Measurements from ENCODE around the gene MDH1.
"Not testable (repeated sequence)": the region's sequence is repeated elsewhere in the genome, so short reads cannot be mapped to it uniquely, and the experiment has no call there.

MDH1 gene

DNA sequence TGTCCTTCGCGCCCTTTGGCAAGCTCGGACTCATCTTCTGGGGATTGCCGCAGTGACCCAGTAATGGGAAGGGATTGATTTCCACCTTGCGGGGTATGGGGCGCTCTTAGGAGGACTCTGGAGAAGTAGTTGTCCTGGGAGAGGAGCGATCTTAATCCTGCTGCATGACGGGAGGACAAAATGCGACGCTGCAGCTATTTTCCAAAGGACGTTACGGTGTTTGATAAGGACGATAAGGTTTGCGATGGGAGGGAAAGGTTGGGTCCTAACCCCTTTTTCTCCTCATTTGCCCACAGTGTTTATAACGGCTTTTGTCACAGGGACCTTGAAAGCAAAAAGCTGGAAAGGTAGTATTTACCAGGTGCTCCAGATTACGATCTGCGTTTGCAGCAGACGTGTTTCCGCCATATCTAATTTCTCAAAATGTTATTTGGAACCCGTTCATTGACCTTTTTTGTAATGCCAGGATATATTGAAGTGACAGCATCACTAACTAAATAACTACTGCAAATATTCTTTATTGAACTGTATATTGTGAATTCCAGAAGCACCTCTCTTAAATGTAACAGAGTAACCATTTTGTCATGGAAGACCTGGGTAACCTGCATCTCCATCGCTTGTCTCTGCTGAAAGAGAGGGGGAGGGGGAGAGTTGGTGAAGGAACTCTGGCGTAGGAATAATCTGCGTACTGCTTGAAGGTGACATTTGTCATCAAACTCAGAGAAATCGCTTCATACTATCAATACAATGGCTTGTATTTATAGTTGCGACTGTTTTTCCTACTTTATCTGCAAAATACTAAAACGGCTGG is 590 bp downstream of the MDH1 start:
- DNase-seq (ENCODE audit: low spot score) = no peak

DNA sequence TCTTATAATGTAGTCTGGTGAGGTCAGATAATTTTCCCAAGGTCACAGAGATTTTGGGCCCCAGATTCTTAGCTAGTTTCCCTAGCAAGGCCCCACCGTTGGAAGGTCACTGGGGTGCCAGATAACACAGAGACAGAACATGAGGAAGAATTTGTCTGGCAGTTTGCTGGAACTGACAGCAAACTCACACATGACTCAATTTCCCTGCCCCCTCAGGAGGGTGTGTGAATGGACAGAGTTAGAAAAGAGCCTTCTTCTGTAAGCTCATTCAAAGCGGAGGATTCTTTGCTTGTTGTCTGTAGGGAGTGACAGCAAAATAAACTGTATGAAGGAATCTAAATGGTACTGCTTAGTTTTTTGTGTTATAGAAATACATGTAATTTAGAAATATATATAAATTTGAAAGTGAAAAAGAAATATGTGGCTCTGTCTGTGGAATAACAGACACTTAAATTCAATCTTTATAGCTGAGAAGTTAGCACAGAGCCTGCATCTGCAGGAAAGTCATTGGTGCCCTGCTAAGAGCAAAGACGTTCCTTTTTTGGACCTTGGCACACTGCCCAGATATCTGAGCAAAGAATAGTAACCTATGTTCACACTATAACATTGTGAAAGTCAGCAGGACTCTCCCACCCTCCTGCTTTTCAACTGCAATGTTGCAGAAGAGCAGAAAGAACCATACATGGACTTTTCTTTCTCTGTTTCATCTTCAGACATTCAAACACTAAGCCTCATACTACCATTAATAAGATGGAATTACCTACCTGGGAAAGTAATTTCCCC is 2.1 kb downstream of the MDH1 start:
- DNase-seq (ENCODE audit: low spot score) = no peak

DNA sequence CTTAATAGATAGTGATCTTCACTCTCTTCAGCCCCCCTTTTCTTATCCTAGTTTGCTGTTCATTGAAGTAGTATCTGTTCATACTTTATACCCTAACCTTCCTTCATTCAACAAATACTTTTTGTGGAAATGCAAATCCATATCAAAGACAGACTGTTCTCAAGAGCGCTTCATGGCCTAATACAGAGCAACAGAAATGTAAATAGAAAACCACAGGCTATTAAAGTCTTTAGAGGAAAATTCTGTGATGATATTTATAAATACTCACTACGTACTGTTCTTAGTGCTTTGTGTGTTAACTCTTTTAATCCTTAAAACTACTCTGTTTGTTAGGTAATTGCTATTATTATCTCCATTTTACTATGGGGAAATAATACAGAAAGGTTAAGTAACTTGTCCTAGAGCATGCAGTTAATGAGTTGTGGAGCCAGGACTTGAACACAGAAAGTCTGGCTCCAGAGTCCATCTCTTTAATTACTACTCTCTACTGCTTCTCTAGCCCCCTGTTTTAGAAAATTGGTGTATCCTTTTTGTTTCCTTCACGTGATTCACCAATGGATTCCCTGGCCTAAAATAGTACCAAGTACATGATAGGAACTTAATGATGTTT is 2.9 kb downstream of the MDH1 start:
- no peak for DNase-seq (ENCODE audit: low spot score)

DNA sequence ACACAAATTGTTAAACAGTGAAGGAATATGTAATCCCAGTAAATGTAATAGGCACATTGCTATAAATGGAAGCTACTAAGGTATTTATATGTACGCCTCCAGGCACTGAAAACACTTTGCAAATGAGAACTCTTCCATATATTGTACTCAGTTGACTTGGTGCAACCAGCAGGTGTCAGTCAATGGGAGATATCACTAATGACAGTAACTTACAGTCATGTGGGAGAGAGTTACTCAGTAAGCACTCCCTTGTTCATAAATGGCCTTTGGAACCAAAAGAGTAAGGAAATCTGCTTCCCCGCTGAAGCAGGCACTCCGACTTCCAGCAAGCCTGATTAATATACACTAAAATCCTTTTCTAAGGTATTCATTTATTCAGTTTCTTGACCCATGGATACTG is 5.9 kb downstream of the MDH1 start:
- no peak for DNase-seq (ENCODE audit: low spot score)

DNA sequence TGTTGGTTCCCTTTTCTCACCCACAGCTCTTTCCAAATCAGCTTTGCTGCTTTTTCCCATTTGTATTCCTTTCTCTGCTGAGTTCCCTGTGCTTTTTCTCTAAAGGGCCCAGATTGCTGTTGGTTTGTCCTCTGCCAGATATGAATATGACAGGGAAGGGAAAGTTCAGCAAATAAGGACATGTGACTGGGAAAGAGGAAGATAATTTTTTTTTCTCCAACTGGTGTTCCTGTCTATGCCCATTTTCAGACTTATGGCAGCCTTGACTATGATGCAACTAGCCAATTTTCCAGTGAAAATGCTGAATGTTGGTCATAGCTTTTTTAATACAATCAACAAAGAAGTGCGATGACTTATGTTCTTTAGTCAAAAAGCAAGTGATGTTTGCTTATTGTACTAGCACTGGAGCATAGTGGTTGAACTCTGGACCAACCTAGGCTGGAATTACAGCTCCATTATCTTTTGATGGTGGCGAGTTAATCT is 7.7 kb downstream of the MDH1 start:
- no peak for DNase-seq (ENCODE audit: low spot score)

DNA sequence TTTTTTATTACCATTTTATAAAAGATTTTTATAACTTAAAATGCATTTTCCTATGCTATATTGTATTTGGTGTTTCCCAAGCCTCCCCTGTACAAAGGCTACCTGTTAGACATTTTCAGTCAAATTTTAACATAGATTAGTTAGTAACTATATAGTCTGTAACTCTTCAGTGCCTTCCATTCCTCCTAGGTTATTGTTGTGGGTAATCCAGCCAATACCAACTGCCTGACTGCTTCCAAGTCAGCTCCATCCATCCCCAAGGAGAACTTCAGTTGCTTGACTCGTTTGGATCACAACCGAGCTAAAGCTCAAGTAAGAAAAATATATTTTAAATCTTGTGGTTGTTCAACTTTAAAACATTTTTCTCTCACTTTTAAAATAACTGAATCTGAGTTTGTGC is 10.2 kb downstream of the MDH1 start:
- no peak for DNase-seq (ENCODE audit: low spot score)

DNA sequence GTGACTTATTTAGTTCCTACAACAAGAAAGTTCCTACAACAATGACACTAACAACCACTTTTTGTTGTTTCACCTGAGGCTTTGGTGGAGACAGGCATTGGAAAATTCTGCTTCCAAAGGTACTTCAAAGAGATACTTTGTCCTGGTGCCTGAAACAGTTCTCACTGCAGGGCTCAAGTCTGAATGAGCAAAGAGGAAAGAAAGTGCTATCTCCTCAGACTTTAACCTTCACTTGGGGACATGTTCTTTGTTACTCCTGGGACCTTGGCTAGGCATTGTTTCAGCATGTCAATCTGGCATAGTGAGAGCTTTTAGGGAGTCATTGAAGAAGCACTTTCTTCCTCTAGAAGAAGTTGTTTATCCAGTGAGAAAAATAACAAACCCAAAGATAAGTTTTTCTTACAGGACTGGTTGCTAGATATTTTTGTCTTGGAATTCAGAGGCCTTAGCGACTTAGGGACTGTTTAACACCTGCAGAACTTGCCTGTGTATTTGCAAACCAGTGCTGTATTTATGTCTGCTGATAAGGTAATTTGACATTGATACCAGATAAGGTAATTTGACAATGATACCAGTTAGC is 12.2 kb downstream of the MDH1 start:
- no peak for DNase-seq (ENCODE audit: low spot score)

DNA sequence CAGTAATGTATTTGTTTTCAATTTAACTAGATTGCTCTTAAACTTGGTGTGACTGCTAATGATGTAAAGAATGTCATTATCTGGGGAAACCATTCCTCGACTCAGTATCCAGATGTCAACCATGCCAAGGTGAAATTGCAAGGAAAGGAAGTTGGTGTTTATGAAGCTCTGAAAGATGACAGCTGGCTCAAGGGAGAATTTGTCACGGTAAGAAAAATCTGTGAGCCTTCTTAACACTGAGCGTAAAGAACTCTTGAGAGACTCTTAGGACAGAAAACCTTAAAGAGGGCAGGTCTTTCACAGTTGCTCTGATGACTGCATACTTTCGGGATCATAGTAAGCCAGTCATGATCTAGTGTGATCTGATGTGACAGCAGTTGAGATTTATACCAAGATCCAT is 15.9 kb downstream of the MDH1 start:
- no peak for DNase-seq (ENCODE audit: low spot score)

DNA sequence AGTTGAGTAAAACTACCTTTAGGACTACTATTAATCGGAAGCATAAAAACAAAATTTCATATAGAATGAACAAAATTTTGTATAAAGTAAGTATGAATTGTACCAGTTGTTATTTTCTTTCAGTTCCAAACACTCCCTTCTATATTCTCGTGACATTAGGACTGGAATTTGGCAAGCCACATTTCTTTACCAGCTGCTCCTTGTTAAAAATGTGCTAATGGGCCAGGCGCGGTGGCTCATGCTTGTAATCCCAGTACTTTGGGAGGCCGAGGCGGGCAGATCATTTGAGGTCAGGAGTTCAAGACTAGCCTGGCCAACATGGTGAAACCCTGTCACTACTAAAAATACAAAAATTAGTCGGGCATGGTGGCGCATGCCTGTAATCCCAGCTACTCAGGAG is 20.1 kb downstream of the MDH1 start:
- not testable (repeated sequence) for DNase-seq (ENCODE audit: low spot score)

DNA sequence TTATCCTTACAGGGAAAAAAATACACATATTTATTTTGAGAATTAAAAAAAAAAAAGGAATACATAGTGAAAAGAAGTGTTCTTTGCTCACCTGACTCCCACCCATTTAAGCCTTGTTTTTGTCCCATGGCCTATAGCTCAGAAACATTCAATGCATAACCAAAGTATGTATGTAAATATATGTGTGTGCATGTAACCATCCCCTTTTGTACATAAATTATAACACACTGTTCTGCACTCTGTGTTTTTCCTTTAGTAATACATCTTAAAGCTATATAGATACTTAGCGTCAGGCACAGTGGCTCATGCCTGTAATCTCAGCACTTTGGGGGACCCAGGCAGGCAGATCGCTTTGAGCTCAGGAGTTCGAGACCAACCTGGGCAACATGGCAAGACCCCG is 21.8 kb downstream of the MDH1 start:
- DNase-seq (ENCODE audit: low spot score) = no peak

DNA sequence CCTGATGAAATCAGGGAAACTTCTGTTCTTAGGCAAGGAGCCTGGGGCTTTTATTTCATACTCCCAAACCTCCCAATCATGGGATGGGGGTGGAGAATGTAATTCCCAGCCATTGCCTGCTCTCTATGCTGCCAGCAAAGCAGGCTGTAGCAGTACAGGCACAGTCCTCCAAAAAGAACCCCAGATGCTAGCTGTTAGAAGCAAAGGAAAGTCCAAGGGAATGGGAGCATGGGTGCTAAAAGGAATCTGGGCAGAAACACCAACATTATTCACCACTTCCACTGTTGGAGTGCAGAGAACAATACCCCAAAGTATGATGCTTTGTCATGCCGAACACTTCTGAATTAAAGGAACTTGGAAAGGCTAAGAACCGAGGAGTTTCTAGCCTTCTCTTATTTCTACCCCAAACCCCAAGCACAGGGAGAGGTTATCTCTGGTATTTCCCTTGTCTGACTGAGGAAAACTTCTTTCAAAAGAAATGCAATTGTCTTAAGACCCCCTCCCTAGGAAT is 24.7 kb downstream of the MDH1 start:
- no peak for DNase-seq (ENCODE audit: low spot score)

DNA sequence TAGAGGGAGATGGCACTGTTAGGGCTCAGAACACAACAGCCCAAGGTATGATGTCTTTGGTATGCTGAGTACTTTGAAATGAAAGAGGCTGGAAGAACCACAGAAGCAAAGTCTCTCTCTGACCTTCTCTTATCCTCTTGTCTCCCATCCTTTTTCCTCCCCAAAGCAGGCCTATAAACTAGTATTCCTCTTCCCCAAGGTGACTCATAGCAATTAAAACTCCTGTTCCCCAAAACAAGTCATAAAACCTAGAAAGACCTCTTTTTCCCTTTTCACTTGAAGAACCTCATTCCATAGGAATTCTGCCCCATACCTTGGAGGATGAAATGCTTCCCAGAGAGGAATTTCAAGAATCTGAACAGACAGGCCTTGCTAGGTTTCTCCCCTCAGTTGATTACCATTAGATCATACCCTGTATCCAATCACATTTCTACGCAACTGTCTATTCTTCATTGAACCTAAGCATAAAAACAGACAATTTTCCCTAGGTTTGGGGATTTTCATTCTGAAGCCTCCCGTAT is 25.7 kb downstream of the MDH1 start:
- DNase-seq (ENCODE audit: low spot score) = no peak

DNA sequence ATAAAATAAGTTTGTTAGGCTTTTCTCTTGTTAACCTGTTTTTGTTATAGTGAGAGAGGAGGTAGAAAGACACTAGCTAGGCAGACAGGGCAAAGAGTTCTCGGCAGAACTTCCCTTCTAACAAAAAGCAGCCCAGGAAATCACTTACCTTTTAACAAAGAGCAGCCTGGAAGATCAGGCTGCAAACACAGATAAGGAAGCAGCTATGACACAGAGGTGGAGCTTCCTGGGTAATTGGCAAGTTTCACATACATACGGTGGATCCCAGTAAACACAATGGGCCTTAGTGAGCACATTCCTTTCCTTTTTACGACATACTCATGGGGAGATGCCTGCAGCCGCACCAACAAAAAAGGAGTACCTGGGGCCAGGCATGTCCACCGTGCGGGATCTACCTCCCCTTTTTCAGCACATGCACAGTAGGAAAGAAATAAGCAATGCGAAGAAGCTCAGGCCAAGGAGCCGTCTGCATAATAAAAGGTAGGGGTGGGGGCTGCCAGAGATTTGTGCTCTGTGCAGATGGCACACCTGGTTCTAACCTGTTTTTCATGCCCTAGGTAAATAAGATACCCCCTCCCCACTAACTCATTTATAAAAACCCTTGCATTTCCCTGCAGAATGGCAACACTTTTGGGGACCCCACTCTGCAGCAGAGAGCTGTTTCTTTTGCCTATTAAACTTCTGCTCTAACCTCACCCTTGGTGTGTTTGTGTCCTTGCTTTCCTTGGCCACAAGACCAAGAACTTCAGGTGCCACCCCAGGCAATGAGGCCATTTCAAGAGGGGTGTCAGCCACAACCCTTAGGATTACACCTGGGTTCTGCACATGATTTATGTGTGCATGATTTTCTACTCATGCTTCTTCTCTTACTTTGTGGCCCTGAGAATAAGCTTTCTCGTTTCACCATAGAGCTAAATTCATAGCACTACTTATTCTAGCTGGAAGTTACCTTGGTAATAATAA is 26.5 kb downstream of the MDH1 start:
- DNase-seq (ENCODE audit: low spot score) = peak; percentile 55

DNA sequence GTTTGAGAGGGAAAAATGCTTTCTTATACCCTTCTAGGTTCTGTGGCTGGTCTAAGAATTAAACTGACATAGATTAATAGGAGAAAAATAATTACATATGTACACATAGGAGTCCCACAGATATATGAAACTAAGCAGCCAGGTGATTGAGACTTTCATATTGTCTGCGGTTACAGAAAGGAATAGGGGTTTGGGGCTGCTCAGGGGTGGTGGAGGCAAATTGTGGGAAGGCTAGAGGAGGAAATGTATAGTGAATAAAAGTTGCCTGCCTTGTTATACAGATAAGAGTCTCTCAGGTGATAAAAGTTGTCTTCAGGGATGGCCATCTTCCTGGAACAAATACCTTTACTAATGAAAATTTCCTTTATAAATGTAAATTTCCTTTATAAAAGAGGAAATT is 28.6 kb downstream of the MDH1 start:
- no peak for DNase-seq (ENCODE audit: low spot score)

DNA sequence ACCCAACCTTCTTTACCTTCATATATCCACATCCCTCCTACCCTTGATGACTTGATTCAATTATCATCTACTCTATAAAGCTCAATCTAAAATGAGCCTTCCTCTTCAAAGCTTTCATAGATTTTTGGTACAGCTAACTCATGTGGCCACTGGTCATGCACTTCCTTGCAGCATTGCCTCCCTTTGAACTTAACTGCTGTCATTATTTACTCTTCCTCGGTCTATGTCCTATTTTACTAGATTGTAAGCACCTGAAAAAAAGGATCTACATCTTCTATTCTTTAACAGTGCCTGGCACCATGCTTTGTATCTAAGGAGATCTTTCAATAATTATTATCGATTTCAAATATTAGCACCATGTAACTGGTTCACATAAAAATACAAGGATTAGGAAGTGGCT is 30.6 kb downstream of the MDH1 start:
- DNase-seq (ENCODE audit: low spot score) = no peak

DNA sequence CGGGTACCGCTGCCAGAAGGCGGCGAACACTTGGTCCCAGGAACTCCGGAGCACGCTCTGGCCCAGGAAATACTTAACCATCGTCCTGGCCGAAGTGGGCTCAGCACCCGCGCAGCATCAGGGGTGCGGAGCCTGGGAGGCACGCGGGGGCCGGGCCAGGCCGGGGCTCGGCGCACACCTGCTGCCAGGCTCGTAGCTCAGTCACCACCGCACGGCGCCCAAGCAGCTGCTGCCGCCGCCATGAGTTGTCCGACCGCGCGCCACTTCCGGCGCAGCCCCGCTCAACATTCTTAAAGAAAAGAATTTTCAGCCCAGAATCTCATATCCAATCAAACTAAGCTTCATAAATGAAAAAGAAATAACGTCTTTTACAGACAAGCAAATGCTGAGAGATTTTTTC is 34.0 kb downstream of the MDH1 start:
- DNase-seq (ENCODE audit: low spot score) = no peak

DNA sequence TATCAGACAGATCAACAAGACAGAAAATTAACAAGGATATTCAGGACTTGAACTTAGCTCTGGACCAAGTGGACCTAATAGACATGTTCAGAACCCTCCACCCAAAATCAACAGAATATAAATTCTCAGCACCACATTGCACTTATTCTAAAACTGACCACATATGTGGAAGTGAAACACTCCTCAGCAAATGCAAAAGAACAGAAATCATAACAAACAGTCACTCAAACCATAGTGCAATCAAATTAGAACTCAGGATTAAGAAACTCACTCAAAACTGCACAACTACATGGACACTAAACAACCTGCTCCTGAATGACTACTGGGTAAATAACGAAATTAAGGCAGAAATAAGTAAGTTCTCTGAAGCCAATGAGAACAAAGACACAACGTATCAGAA is 35.0 kb downstream of the MDH1 start:
- DNase-seq (ENCODE audit: low spot score) = not testable (repeated sequence)

DNA sequence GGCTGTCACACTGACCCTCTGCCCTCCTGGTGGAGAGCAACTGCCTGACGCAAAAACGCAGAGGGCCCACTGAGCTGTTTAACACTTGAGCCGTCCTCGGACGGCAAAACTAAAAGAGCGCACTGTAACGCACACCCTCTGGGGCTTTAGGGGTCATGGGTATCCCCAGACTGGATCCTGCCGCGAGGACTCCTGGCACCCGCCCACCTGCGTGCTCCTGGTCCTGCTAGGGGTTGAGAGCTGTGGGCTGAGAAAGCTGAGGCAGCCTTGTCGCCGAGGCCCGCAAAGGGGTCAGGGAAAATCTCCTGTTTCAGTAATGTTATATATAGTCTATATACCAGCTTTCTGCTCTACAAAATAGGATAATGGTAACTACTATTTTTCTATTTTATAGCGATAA is 39.1 kb downstream of the MDH1 start:
- no peak for DNase-seq (ENCODE audit: low spot score)

DNA sequence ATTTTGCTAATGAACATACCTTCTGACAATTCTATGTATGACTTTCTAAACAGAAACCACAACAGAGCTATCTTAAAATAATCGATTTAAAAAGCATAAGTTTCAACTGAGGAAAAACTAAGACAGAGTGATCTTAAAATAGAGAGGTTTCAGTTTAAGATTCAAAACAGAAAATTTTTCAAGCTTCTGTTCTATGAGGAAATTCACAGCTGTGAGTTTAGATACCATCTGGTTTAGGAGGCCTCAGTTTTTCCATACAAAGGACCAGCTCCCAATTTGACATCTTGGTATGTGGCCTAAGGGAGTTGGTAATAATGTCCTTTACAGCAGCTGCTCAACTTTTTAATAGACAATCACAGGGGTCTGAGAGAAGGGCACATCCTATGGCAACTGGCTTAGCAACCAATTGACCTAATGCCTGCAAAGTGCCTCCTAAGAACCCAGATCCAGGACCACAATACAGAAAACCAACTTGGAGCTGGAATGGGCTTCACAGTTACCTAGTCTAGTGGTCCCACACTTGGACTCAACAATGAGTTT is 39.7 kb downstream of the MDH1 start:
- DNase-seq (ENCODE audit: low spot score) = no peak

DNA sequence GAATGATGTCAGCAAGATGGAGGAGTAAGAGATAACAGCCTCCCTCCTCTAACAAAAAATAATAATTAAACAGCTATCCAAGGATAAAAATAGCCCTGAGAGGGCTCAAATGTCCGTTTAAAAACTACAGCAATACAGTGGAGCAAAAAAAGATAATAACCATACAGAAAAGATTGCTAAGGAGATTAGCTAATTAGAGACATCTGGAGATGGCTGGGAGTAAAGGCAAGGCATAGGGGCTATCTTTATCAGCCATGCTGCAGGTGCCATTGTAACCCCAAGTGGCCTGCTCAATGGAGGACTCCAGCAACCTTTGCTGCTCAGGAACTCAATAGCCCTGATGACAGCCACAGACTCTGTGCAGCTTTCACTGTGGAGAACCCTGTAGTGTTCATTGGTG is 42.7 kb downstream of the MDH1 start:
- DNase-seq (ENCODE audit: low spot score) = no peak

DNA sequence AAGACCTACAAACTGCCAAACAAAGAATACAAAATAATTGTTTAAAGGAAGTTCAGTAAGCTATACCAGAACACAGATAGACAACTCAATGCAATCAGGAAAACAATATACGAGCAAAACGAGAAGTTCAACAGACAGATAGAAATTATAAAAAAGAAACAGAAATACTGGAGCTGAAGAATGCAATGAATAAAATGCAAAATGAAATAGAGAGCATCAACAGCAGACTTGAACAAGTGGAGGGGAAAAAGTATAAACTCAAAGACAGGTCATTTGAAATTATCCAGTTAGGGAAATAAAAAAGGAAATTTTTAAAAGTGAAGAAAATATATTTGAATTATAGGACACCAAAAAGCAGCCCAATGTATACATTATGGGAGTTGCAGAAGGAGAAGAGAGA is 43.6 kb downstream of the MDH1 start:
- no peak for DNase-seq (ENCODE audit: low spot score)

Data from ecto neural progenitor cell (in vitro differentiated cells).